HepG2 (cell line): ENCODE results near the gene MPO. TPM values are rescaled to one million over a fixed set of nuclear protein-coding genes. Genes with fewer than 3 reads are reported as not detected.

Experiments used
- ATAC-seq: fragments of 200-7000 bp; cut with Tn5 transposase; 3 replicates; pipeline ENCODE4 v1.9.1; 2020; ENCODE audit warnings: mild to moderate bottlenecking, moderate library complexity
- BruUV-seq: library from RNA; stranded (reverse); fragments of 400-500 nt; replicated peaks from 2 replicates; lab custom pipeline; 2021; lab: Mats Ljungman, UMichigan
- CTCF ChIA-PET: fragments of 300-600 bp; formaldehyde crosslinking; extraction: SDS; loops from one replicate; lab custom pipeline; 2021; ENCODE audit warnings: low total read pairs, inconsistent platforms, low intra/inter-chr PET ratio; lab: Yijun Ruan, JAX
- POLR2A ChIA-PET: fragments of 350-600 bp; sonication (Branson Sonifier 250); formaldehyde crosslinking; loops from one replicate; lab custom pipeline; 2020; ENCODE audit warnings: antibody characterized with exemption, inconsistent platforms; lab: Yijun Ruan, JAX
- DNase-seq: peaks from one replicate; pipeline ENCODE4 v3.0.0-alpha.2; 2015; ENCODE audit warnings: low spot score
- FAIRE-seq: peaks from 3 replicates; lab custom pipeline; 2011; peaks lifted over from hg19 to GRCh38; lab: Jason Lieb, UNC
- H2AFZ ChIP-seq: one replicate; pipeline ENCODE4 v1.6.1; 2011; ENCODE audit warnings: low read length, inconsistent platforms
- H3K27ac ChIP-seq: fragments of 300-600 bp; 3 replicates; pipeline ENCODE4 v1.8.0; 2011; ENCODE audit warnings: mixed run types, mild to moderate bottlenecking, mixed read lengths, low read length, inconsistent platforms; ENCODE audit not compliant: insufficient read depth; ENCODE audit errors: extremely low read length
- H3K27me3 ChIP-seq, 2 experiments: fragments of 200-600 bp in 1 of 2; 2 replicates in 1 of 2; 3 replicates in 1 of 2; pipeline versions ENCODE4 v1.6.0 to v1.8.0; 2011; ENCODE audit warnings: low read length in 2 of 2, mild to moderate bottlenecking in 2 of 2, moderate library complexity in 2 of 2, inconsistent platforms in 1 of 2; ENCODE audit not compliant: insufficient read depth in 2 of 2, control insufficient read depth in 1 of 2
- H3K36me3 ChIP-seq, 2 experiments: fragments of 200-600 bp in 1 of 2; replicated peaks in 1 of 2; 2 replicates in 1 of 2; 3 replicates in 1 of 2; pipeline versions ENCODE4 v1.5.1 to v1.8.0; 2011; ENCODE audit warnings: low read length in 2 of 2, inconsistent platforms in 1 of 2; ENCODE audit not compliant: insufficient read depth in 2 of 2, control insufficient read depth in 1 of 2
- H3K4me1 ChIP-seq: 2 replicates; pipeline ENCODE4 v1.5.1; 2012; ENCODE audit warnings: low read length, inconsistent platforms; ENCODE audit not compliant: insufficient read depth
- H3K4me2 ChIP-seq: 2 replicates; pipeline ENCODE4 v1.6.0; 2011; ENCODE audit warnings: low read depth, low read length, inconsistent platforms
- H3K4me3 ChIP-seq, 3 experiments: fragments of 200-600 bp in 1 of 3; sonication (generic), shearing (Covaris generic) in 1 of 3; replicated peaks in 1 of 3; 2 replicates each; pipeline ENCODE4 v1.5.1; 2011 to 2016; ENCODE audit warnings: low read length in 3 of 3, inconsistent platforms in 2 of 3, low read depth in 2 of 3, mild to moderate bottlenecking in 2 of 3, control low read depth in 1 of 3, mixed read lengths in 1 of 3; ENCODE audit not compliant: insufficient read depth in 1 of 3
- H3K79me2 ChIP-seq: one replicate; pipeline ENCODE4 v1.6.1; 2011; ENCODE audit warnings: low read length, inconsistent platforms; ENCODE audit not compliant: insufficient read depth
- H3K9ac ChIP-seq: 2 replicates; pipeline ENCODE4 v1.6.0; 2011; ENCODE audit warnings: mild to moderate bottlenecking, low read depth, low read length, inconsistent platforms; ENCODE audit not compliant: insufficient read depth
- H3K9me3 ChIP-seq: 2 replicates; pipeline ENCODE4 v1.5.1; 2012; ENCODE audit warnings: mild to moderate bottlenecking, low read length
- H4K20me1 ChIP-seq: 2 replicates; pipeline ENCODE4 v1.6.0; 2011; ENCODE audit warnings: inconsistent platforms, mild to moderate bottlenecking, low read length, moderate library complexity; ENCODE audit not compliant: insufficient read depth
- ATF1 ChIP-seq: IDR thresholded peaks from 2 replicates; pipeline ENCODE4 v1.6.1; 2016; ENCODE audit warnings: mild to moderate bottlenecking, control low read depth
- LCORL ChIP-seq, 2 experiments: fragments of 450-650 bp in 1 of 2; sonication (generic) in 1 of 2; formaldehyde crosslinking in 1 of 2; IDR thresholded peaks; 2 replicates each; pipeline versions ENCODE4 v1.5.0 to v1.6.1; 2017 to 2020; ENCODE audit warnings: antibody characterized with exemption in 1 of 2, missing genetic modification reagents in 1 of 2
- RBAK ChIP-seq: sonication (generic); formaldehyde crosslinking; IDR thresholded peaks from 2 replicates; pipeline ENCODE4 v1.5.1; 2020; ENCODE audit warnings: mild to moderate bottlenecking, missing genetic modification reagents
- ZMYM2 ChIP-seq: sonication (generic); formaldehyde crosslinking; IDR thresholded peaks from 2 replicates; pipeline ENCODE4 v1.8.0; 2022; ENCODE audit warnings: mild to moderate bottlenecking, missing genetic modification reagents
- ZNF143 ChIP-seq: sonication (generic); formaldehyde crosslinking; IDR thresholded peaks from 2 replicates; pipeline ENCODE4 v1.4.0; 2020; ENCODE audit warnings: missing genetic modification reagents
- ZNF501 ChIP-seq: sonication (generic); formaldehyde crosslinking; IDR thresholded peaks from 2 replicates; pipeline ENCODE4 v1.5.1; 2020; ENCODE audit warnings: mild to moderate bottlenecking, moderate library complexity, missing genetic modification reagents
- ZNF615 ChIP-seq: sonication (generic); formaldehyde crosslinking; IDR thresholded peaks from 2 replicates; pipeline ENCODE4 v1.5.0; 2020; ENCODE audit warnings: mild to moderate bottlenecking, missing genetic modification reagents, borderline replicate concordance
- ZNF713 ChIP-seq: sonication (generic); formaldehyde crosslinking; IDR thresholded peaks from 2 replicates; pipeline ENCODE4 v1.4.0; 2020; ENCODE audit warnings: mild to moderate bottlenecking, missing genetic modification reagents
- WGBS: methylation state at CpG from one replicate; pipeline ENCODE4 v1.1.6; 2017; ENCODE audit warnings: low lambda C conversion rate; 5-methylcytosine and 5-hydroxymethylcytosine counted together
- in situ Hi-C: cut with HindIII; loops from 2 replicates; pipeline ENCODE4 v1.10.0; 2017; ENCODE audit warnings: low pct_unique_long_range_greater_than_20kb; ENCODE audit not compliant: extremely low pct_ligation_motif_present
- intact Hi-C: fragments of 100-400 bp; cut with micrococcal nuclease; formaldehyde crosslinking; loops from one replicate; pipeline ENCODE4 v1.10.0; 2022; ENCODE audit not compliant: unreplicated experiment
- polyA plus RNA-seq, 8 experiments: library from polyadenylated mRNA; depleted of rRNA in 3 of 8; stranded (reverse) in 7 of 8; unstranded in 1 of 8; fragments of >200 nt; fragmentation: Illumina TruSeq in 4 of 8; extraction: Trizol in 4 of 8; gene quantifications; 2 replicates each; pipeline versions ENCODE4 v1.2.1 to v1.2.3, GENCODE V29; 2011 to 2016; ENCODE audit warnings: low read depth in 4 of 8, missing spikeins in 1 of 8, mixed read lengths in 1 of 8; ENCODE audit not compliant: insufficient read depth in 1 of 8
- total RNA-seq, 5 experiments: library from RNA; depleted of rRNA; stranded (reverse); fragments of >200 nt; fragmentation: Illumina TruSeq; extraction: Trizol; gene quantifications; 2 replicates each; pipeline ENCODE4 v1.2.3, GENCODE V29; 2016; ENCODE audit warnings: low read depth in 1 of 5
- TF ChIP-seq, protein P1 (sequence below): sonication (generic); formaldehyde crosslinking; IDR thresholded peaks from 2 replicates; pipeline ENCODE4 v1.4.0; 2020; ENCODE audit warnings: missing genetic modification reagents, borderline replicate concordance
- TF ChIP-seq, protein P2 (sequence below): sonication (generic); formaldehyde crosslinking; IDR thresholded peaks from 2 replicates; pipeline ENCODE4 v1.8.1; 2023; ENCODE audit warnings: missing genetic modification reagents, mild to moderate bottlenecking, borderline replicate concordance
- TF ChIP-seq, protein P3 (sequence below): sonication (generic); formaldehyde crosslinking; IDR thresholded peaks from 2 replicates; pipeline ENCODE4 v1.4.0; 2020; ENCODE audit warnings: missing genetic modification reagents
- TF ChIP-seq, protein P4 (sequence below): sonication (generic); formaldehyde crosslinking; IDR thresholded peaks from 2 replicates; pipeline ENCODE4 v1.4.0; 2020; ENCODE audit warnings: low read depth, mild to moderate bottlenecking, missing genetic modification reagents

The MPO gene
- total and polyA plus RNA-seq, 2 of the 13 experiments (the other 11 are each of a cell fraction or from before 2014, with no cell fraction given) = not detected

DNA sequence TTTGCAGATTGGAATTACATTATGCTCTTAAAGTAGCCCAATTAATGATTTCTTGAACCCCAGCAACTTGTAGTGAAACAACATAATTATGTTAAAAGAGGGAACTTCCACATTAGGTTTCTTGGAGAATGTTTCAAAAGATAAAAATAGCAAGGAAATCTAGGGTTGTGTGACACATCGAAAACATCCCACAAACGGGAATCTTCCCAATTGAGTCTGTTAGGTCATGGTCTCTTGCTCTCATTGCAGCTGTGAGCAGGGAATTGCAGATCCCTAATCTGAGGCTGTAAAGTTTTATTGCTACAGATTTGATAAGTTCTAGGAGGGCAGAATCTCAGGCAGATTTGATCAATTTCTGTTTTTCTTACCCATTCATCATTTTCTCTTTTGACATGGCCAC lies 49.1 kb downstream of the MPO start:
- ChIA-PET CTCF (no interaction called here), POLR2A (no interaction called here)
- BruUV-seq = no TSS peak
- WGBS = 4% methylated on average over 2 of the region's 2 CpGs
- H3K4me3 ChIP-seq = no peak overlapping the region
- TF ChIP-seq ATF1 (CRISPR knock-in tag) = no peak
- no peak for TF ChIP-seq RBAK (CRISPR knock-in tag)
- no peak for TF ChIP-seq ZNF501 (CRISPR knock-in tag)
- no peaks in the 10 kb centered on the region for H3K36me3 ChIP-seq
- H3K27me3 ChIP-seq = peaks cover 1 to 41% of the 10 kb centered on the region in 2 experiments; a peak in 4 of 5 replicates
- H3K9ac ChIP-seq = no peak overlapping the region
- ATAC-seq (no peak), DNase-seq (no peak), FAIRE-seq (no peak)
- in situ Hi-C loops (no loop called here), intact Hi-C loops (no loop called here)
- H3K9me3 ChIP-seq = no peaks in the 10 kb centered on the region
- no peaks in the 10 kb centered on the region for H3K4me1 ChIP-seq
- no peak overlapping the region for H3K27ac ChIP-seq
- H3K4me2 ChIP-seq = no peak overlapping the region
- H4K20me1 ChIP-seq = no peaks in the 10 kb centered on the region
- H2AFZ ChIP-seq = no peak overlapping the region
- no peaks in the 10 kb centered on the region for H3K79me2 ChIP-seq

DNA sequence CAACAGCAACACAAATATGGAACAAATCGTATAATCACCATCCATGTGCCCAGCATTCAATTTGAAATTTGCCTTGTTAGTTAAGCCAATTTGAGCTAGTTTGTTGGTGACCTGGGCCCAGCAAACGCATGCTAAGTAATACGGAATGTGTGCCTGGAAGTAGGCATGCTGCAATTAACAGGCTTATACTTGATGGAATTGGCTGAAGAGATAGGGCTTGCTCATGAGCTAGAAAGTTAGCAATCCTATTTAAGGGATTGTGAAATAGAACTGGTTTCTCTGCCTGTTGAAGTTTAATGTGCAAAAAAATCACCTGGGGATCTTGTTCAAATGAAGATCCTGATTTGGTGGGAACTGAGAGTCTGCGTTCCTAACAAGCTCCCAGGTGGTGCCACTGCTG lies 50.9 kb downstream of the MPO start:
- no peaks in the 10 kb centered on the region for H3K36me3 ChIP-seq
- H3K4me1 ChIP-seq = no peaks in the 10 kb centered on the region
- no peaks in the 10 kb centered on the region for H4K20me1 ChIP-seq
- peaks cover 1 to 30% of the 10 kb centered on the region in 2 experiments; a peak in 3 of 5 replicates for H3K27me3 ChIP-seq
- no TSS peak for BruUV-seq
- H3K9me3 ChIP-seq = no peaks in the 10 kb centered on the region
- H3K79me2 ChIP-seq = no peaks in the 10 kb centered on the region
- no peak overlapping the region for H3K27ac ChIP-seq
- H3K9ac ChIP-seq = no peak overlapping the region
- no peak overlapping the region for H2AFZ ChIP-seq
- no peak overlapping the region for H3K4me3 ChIP-seq
- in situ Hi-C loops (no loop called here), intact Hi-C loops (no loop called here)
- no peak for FAIRE-seq
- WGBS = 30% methylated on average over 4 of the region's 4 CpGs
- POLR2A ChIA-PET = interaction anchor here (1.1 kb wide), 1 partner anchor 11 kb away, joined by 3 read pairs; the partner anchor contains the start of gene MKS1
- CTCF ChIA-PET = no interaction called here
- H3K4me2 ChIP-seq = no peak overlapping the region
- DNase-seq = no peak
- no peak for ATAC-seq
- TF ChIP-seq, protein P1, sequence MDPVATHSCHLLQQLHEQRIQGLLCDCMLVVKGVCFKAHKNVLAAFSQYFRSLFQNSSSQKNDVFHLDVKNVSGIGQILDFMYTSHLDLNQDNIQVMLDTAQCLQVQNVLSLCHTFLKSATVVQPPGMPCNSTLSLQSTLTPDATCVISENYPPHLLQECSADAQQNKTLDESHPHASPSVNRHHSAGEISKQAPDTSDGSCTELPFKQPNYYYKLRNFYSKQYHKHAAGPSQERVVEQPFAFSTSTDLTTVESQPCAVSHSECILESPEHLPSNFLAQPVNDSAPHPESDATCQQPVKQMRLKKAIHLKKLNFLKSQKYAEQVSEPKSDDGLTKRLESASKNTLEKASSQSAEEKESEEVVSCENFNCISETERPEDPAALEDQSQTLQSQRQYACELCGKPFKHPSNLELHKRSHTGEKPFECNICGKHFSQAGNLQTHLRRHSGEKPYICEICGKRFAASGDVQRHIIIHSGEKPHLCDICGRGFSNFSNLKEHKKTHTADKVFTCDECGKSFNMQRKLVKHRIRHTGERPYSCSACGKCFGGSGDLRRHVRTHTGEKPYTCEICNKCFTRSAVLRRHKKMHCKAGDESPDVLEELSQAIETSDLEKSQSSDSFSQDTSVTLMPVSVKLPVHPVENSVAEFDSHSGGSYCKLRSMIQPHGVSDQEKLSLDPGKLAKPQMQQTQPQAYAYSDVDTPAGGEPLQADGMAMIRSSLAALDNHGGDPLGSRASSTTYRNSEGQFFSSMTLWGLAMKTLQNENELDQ (CRISPR knock-in tag) = no peak
- TF ChIP-seq, protein P2, sequence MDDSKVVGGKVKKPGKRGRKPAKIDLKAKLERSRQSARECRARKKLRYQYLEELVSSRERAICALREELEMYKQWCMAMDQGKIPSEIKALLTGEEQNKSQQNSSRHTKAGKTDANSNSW (CRISPR knock-in tag) = no peak
- no peak for TF ChIP-seq LCORL (IDR thresholded peaks at IDR 0.05)
- TF ChIP-seq LCORL (CRISPR knock-in tag; IDR thresholded peaks at IDR 0.05) = no peak
- TF ChIP-seq ZNF143 (CRISPR knock-in tag) = no peak
- TF ChIP-seq ZNF615 = no peak
- TF ChIP-seq ZMYM2 = no peak
- TF ChIP-seq, protein P3, sequence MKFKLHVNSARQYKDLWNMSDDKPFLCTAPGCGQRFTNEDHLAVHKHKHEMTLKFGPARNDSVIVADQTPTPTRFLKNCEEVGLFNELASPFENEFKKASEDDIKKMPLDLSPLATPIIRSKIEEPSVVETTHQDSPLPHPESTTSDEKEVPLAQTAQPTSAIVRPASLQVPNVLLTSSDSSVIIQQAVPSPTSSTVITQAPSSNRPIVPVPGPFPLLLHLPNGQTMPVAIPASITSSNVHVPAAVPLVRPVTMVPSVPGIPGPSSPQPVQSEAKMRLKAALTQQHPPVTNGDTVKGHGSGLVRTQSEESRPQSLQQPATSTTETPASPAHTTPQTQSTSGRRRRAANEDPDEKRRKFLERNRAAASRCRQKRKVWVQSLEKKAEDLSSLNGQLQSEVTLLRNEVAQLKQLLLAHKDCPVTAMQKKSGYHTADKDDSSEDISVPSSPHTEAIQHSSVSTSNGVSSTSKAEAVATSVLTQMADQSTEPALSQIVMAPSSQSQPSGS (CRISPR knock-in tag) = no peak
- no peak for TF ChIP-seq ZNF713 (CRISPR knock-in tag)
- TF ChIP-seq, protein P4, sequence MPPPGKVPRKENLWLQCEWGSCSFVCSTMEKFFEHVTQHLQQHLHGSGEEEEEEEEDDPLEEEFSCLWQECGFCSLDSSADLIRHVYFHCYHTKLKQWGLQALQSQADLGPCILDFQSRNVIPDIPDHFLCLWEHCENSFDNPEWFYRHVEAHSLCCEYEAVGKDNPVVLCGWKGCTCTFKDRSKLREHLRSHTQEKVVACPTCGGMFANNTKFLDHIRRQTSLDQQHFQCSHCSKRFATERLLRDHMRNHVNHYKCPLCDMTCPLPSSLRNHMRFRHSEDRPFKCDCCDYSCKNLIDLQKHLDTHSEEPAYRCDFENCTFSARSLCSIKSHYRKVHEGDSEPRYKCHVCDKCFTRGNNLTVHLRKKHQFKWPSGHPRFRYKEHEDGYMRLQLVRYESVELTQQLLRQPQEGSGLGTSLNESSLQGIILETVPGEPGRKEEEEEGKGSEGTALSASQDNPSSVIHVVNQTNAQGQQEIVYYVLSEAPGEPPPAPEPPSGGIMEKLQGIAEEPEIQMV (CRISPR knock-in tag) = no peak
